Right forelimb (tissue), 1 donor: ENCODE results near the gene EXOC1.

Experiments used
- DNase-seq: peaks from one replicate; pipeline ENCODE4 v3.0.0-alpha.2; 2018

Gene EXOC1

GRCh38 chr4:55859711-55860110 lies 6.3 kb downstream of the EXOC1 start:
- no peak for DNase-seq

GRCh38 chr4:55864577-55865223 lies 11.3 kb downstream of the EXOC1 start:
- DNase-seq, result no peak

GRCh38 chr4:55865228-55865806 lies 11.9 kb downstream of the EXOC1 start:
- no peak for DNase-seq

GRCh38 chr4:55866290-55866907 lies 13.0 kb downstream of the EXOC1 start:
- no peak for DNase-seq

- no peak for DNase-seq
Observed at GRCh38 chr4:55866973-55867574, 13.6 kb downstream of the EXOC1 start.

DNA sequence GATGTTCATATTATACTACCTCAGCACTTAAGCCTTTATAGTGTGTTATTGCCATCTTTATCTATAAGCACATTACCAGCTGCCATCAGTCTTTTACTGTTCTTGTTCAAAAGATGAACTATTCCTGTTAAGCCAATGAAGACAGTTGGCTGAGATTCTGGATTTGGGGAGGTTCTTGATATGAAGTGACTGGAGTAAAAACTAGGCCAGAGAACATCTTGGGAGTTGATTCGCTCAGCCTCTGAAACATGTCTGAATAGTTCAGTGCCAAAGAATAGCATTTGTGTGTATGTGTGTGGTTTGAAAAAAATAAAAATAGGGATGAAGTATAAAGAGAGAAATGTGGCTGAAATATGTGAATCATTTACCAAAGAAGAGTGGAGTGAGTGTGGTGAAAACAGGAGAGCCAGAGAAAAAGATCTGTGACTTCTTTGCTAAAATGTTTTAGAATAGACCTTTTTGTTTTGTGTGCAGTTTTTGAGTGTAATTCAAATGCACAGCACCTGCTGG lies 15.2 kb downstream of the EXOC1 start:
- no peak for DNase-seq

GRCh38 chr4:55871299-55871800 lies 17.9 kb downstream of the EXOC1 start:
- DNase-seq, result no peak

DNA sequence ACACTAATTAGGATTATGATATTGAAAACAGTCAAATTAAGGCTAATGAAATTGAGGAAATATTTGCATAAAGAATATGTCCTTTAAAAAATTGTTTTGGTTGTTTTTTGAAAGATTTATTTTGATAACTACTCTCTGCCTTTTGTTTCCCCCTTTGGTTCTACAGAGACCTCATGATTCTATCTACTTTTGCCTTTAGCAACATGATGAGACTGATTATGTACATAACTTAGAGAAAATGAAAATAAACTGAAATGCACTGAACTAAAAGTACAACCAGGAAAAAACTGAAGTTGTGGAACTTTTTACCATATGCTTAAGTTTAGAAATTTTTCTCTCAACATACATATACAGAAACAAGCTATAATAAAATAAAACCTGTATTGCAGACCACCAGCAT lies 21.4 kb downstream of the EXOC1 start:
- no peak for DNase-seq

DNA sequence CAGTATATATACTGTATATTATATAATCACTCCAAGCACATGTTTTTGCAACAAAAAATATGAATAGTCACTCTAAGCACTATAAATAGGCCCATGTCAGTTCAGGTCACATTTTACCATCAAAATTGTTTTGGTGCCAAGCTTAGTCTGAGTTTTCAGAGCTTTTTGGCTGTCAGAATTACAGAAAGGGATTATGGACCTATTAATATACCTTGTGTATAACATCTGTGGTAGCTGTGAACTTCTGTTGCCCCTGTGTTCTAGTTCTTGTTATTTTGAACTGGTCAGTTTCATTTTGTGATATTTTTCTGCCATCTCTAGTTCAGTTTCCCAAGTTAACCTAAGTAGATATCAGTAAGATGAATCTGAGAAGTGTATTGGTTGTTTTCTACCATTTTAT lies 22.9 kb downstream of the EXOC1 start:
- no peak for DNase-seq

GRCh38 chr4:55879224-55879623 lies 25.8 kb downstream of the EXOC1 start:
- DNase-seq, result no peak

GRCh38 chr4:55880652-55881280 lies 27.3 kb downstream of the EXOC1 start:
- no peak for DNase-seq

DNA sequence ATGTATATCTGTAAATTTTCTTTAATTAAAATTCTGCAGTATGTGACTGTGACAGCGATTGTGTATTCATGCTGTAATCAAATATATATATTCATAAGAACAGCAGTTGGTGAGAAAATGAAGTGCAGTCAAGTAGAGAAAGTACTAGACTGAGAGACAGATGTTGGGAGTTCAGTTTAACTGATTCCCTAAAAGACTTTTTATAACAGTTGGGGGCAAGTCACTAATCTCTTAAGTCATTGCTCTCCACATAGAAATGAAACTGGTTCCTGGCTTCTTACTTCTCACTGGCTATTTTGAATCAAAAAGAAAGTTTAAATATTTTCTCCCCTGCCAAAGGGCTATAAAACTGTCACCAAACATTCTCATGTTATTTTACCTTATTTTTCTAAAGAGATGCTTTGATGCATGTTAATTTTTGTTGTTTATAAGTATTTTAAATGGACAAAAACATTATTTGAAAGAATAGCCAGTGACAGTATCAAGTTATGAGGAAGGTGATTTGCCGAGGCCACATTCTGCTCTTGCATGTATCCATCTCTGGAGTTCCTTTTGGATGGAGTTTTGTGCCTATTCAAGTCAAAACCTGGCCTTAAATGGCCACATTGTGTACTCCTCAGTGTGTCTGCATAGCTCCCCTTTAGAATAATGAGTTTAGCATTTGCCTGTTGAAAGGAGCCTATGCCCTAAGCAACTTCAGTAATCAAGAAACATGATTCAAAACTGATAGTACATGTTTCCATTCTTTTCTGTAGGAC lies 30.8 kb downstream of the EXOC1 start:
- no peak for DNase-seq

DNA sequence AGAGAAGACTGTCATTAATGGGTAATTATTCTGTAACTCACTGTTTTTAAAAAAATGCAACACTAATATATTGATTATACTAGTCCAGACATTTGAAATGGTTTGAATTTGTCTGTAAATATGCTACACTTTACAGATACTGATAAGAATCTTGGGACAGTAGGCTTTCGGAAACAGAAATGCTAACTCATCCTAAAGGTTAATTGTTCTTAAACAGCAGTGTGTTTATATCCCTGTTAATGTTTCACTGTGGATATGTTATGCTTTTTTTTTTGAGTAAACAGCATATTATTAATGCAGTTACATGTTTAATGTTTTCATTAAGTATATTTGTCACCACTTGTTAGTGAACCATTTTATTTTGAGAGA lies 31.4 kb downstream of the EXOC1 start:
- no peak for DNase-seq

- DNase-seq, result no peak
Observed at GRCh38 chr4:55887594-55887993, 34.1 kb downstream of the EXOC1 start.

DNA sequence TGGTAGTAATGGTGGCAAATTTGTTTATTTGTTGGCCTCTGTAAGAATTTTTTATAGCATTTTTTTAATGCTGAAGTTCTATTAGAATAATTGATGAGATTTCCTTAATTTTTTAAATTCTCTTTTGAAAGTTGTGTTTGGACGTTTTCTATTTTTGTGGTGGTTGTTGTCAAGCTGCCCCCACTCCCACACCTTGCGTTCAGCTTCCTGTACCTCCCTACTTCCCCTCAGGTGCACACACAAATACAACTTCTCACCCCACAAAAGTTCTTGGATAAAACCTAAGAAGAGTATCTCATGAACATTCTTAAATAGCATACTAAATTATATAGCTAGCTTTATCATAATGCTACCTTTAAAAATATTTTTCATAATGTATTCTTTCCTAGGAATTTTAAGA lies 38.7 kb downstream of the EXOC1 start:
- DNase-seq, result no peak

GRCh38 chr4:55896622-55897021 lies 43.2 kb downstream of the EXOC1 start:
- DNase-seq, result no peak

- DNase-seq, result no peak
Observed at GRCh38 chr4:55902677-55903076, 49.2 kb downstream of the EXOC1 start.

GRCh38 chr4:55903577-55903976 lies 50.1 kb downstream of the EXOC1 start:
- DNase-seq, result no peak

DNA sequence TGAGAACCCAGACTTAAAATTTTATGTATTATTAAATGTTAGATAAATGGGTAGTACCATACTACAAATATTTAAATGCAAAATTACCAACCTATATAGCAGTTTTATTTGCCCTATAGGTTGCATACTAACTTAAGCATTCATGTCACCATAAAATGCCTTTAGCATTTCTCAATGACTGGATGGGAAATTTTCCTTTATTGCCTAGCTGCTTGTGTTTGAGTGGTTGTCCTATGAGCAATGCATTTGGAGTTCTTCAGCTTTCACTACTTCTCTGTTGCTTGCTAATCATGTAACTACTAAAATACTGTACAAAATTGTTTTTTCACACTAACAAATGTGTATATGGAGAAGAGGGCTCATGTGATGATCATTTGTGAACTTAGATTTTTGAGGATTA lies 51.1 kb downstream of the EXOC1 start:
- DNase-seq, result no peak

GRCh38 chr4:55906323-55906722 lies 52.9 kb downstream of the EXOC1 start:
- no peak for DNase-seq

- no peak for DNase-seq
Observed at GRCh38 chr4:55906989-55907388, 53.5 kb downstream of the EXOC1 start.

DNA sequence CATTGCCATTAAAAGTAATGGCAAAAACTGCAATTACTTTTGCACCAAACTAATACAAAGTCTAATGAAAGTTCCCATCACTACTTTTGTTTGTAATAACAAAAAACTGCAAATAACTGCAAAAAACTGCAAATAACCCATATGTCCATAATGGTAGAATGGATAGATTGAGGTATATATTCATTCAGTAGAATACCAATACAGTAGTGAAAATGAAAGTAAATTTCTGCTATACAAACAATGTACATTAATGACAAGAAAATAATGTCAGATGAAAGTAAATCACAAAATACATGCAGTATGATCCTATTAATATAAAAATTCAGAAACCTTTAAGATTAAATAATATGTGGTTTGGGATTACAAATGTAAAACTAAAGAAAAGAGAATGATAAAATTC lies 54.0 kb downstream of the EXOC1 start:
- no peak for DNase-seq

DNA sequence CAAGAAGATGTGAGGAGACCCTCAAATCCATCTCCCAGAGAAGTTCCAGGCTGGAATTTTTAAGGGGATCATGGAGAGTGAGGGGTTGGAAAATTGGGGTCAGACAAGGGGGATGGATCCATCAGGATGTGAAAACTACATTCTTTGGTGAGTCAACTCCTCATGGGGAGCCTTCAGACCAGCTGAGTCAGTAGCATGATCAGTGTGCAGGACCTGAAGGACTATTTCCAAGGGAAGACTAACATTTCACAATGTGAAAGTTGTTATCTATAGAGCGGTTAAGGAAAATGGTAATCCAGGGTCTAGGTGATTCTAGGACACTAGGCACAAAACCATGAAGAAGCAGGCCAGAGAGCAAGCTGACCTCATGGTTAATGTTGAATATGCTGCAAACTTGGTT lies 56.7 kb downstream of the EXOC1 start:
- DNase-seq, result no peak
